Osteoblast (primary cell): Measurements from ENCODE around the gene NEMF. TPM values are rescaled to one million over a fixed set of nuclear protein-coding genes. Genes with fewer than 3 reads are reported as not detected.

Source experiments
- DNase-seq: peaks from one replicate; pipeline ENCODE4 v3.0.0; 2011; ENCODE audit warnings: low spot score, mixed read lengths; ENCODE audit not compliant: insufficient read length; ENCODE audit errors: missing footprints
- H2AFZ ChIP-seq: 2 replicates; pipeline ENCODE4 v1.6.0; 2011; ENCODE audit warnings: mild to moderate bottlenecking, low read length
- H3K27ac ChIP-seq: 2 replicates; pipeline ENCODE4 v1.5.1; 2011; ENCODE audit warnings: mild to moderate bottlenecking, low read depth, low read length, moderate library complexity
- H3K27me3 ChIP-seq: 2 replicates; pipeline ENCODE4 v1.6.0; 2012; ENCODE audit warnings: mild to moderate bottlenecking, control low read depth, inconsistent platforms, low read length, moderate library complexity; ENCODE audit not compliant: insufficient read depth
- H3K36me3 ChIP-seq: 2 replicates; pipeline ENCODE4 v1.5.1; 2011; ENCODE audit warnings: mild to moderate bottlenecking, low read length, control low read depth, moderate library complexity; ENCODE audit not compliant: insufficient read depth
- H3K4me1 ChIP-seq: 2 replicates; pipeline ENCODE4 v1.5.1; 2011; ENCODE audit warnings: mild to moderate bottlenecking, low read length, control low read depth, moderate library complexity; ENCODE audit not compliant: insufficient read depth
- H3K4me2 ChIP-seq: 2 replicates; pipeline ENCODE4 v1.6.0; 2011; ENCODE audit warnings: mild to moderate bottlenecking, low read length; ENCODE audit not compliant: insufficient read depth
- H3K4me3 ChIP-seq: fragments of 200-600 bp; sonication (generic); 3 replicates; pipeline ENCODE4 v1.5.1; 2012; ENCODE audit warnings: mild to moderate bottlenecking, low read length, inconsistent platforms; ENCODE audit not compliant: insufficient read depth
- H3K79me2 ChIP-seq: 2 replicates; pipeline ENCODE4 v1.6.0; 2012; ENCODE audit warnings: mild to moderate bottlenecking, low read length, control low read depth, inconsistent platforms; ENCODE audit not compliant: insufficient read depth
- H3K9me3 ChIP-seq: 2 replicates; pipeline ENCODE4 v1.5.1; 2011; ENCODE audit warnings: low read depth, low read length, control low read depth
- H4K20me1 ChIP-seq: 2 replicates; pipeline ENCODE4 v1.6.0; 2012; ENCODE audit warnings: mild to moderate bottlenecking, low read length, control low read depth; ENCODE audit not compliant: insufficient read depth
- CTCF ChIP-seq: IDR thresholded peaks from 2 replicates; pipeline ENCODE4 v1.5.1; 2011; ENCODE audit warnings: mild to moderate bottlenecking, low read depth, low read length, moderate library complexity; ENCODE audit errors: extremely low read depth
- small RNA-seq: library from RNA; depleted of rRNA; stranded (forward); fragments of <200 nt; gene quantifications from one replicate; pipeline ENCODE3, GENCODE V24; 2012
- total RNA-seq: library from RNA; depleted of rRNA; stranded (reverse); fragments of >200 nt; gene quantifications from 2 replicates; pipeline ENCODE4 v1.2.3, GENCODE V29; 2012

NEMF gene
- total RNA-seq, 1 donor = 54.3 TPM

GRCh38 chr14:49733836-49734235 is 118.8 kb downstream of the NEMF start:
- Histone ChIP-seq H3K27me3 (no peaks in the 10 kb centered on the region), H3K4me3 (no peak overlapping the region), H2AFZ (no peak overlapping the region), H3K27ac (no peak overlapping the region), H3K79me2 (no peaks in the 10 kb centered on the region), H3K4me1 (no peaks in the 10 kb centered on the region), H3K36me3 (no peaks in the 10 kb centered on the region), H3K9me3 (no peaks in the 10 kb centered on the region), H3K4me2 (no peak overlapping the region), H4K20me1 (no peaks in the 10 kb centered on the region)
- no peak for TF ChIP-seq CTCF
- DNase-seq = no peak

- no peak overlapping the region for H3K4me2 ChIP-seq
- no peaks in the 10 kb centered on the region for H3K9me3 ChIP-seq
- H2AFZ ChIP-seq = no peak overlapping the region
- H4K20me1 ChIP-seq = no peaks in the 10 kb centered on the region
- no peaks in the 10 kb centered on the region for H3K79me2 ChIP-seq
- H3K27ac ChIP-seq = no peak overlapping the region
- no peak overlapping the region for H3K4me3 ChIP-seq
- no peaks in the 10 kb centered on the region for H3K4me1 ChIP-seq
- no peaks in the 10 kb centered on the region for H3K27me3 ChIP-seq
- TF ChIP-seq CTCF = no peak
- H3K36me3 ChIP-seq = no peaks in the 10 kb centered on the region
- no peak for DNase-seq
Observed at GRCh38 chr14:49732896-49733295, 119.7 kb downstream of the NEMF start.

Small RNAs within 50 kb of the gene (small RNA-seq; reads per million reads assigned to genes)
- not detected for gene RF00019
- gene RN7SL2 = 2.7 reads per million, percentile 75 among the genes with 10 or more reads in this experiment
- gene RN7SL3 = 3.2 reads per million, percentile 79 among the genes with 10 or more reads in this experiment
- gene RNU6-189P = not detected
- gene RNU6-539P = not detected

Other genes with a start within 250 kb of the NEMF start
- 181 and 192 TPM in 2 replicates for gene RPL36AL, start 232.2 kb downstream of the NEMF start, total RNA-seq
- gene MGAT2, start 232.0 kb downstream of the NEMF start, total RNA-seq = 63.0 and 63.1 TPM in 2 replicates
- 9.8 and 10.0 TPM in 2 replicates for gene DNAAF2, start 217.5 kb downstream of the NEMF start, total RNA-seq
- 4.4 and 6.2 TPM in 2 replicates for gene POLE2, start 164.6 kb downstream of the NEMF start, total RNA-seq
- gene KLHDC1, start 159.7 kb downstream of the NEMF start, total RNA-seq = 2.9 and 4.7 TPM in 2 replicates
- gene KLHDC2, start 84.6 kb downstream of the NEMF start, total RNA-seq = 83.2 and 110 TPM in 2 replicates
- gene ARF6, start 40.3 kb upstream of the NEMF start, total RNA-seq = 58.6 and 63.9 TPM in 2 replicates